ENCODE measurements around the gene IP6K3. TPM values are rescaled to one million over a fixed set of nuclear protein-coding genes. Genes with fewer than 3 reads are reported as not detected.

The IP6K3 gene

DNA sequence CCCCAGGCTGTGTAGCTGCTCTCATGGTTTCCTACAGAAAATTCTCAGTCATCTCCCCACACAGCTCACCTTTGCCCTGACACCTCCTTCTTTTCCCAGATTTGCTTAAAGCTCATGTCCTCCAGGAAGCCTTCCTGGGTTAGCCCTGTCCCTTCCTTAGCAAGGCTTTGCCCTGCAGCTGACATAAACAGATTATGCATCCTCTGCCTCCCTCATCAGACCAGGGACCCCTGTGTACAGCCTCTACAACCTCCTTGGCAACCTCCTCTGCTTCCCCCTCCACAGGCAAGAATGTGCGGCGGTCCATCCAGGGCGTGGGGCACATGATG is 75.0 kb downstream of the IP6K3 start:
- Histone ChIP-seq H3K4me3 (ENCODE audit: low read length in 2 of 2) (no peak overlapping the region), H2BK15ac (ENCODE audit: low read length) (no peak overlapping the region), H2BK5ac (ENCODE audit: low read length) (no peak overlapping the region), H3K4ac (ENCODE audit: low read length) (no peak overlapping the region), H2AFZ (ENCODE audit: low read length) (no peak overlapping the region), H3K27me3 (ENCODE audit: control insufficient read depth in 3 of 3, insufficient read depth in 3 of 3, low read depth in 1 of 3, low read length in 3 of 3) (no peaks in the 10 kb centered on the region), H4K8ac (ENCODE audit: low read depth, low read length) (no peak overlapping the region), H2BK120ac (ENCODE audit: low read depth, low read length) (no peak overlapping the region), H3K79me1 (ENCODE audit: low read depth, low read length) (no peaks in the 10 kb centered on the region), H3K14ac (ENCODE audit: low read length) (no peak overlapping the region), H3K27ac (replicated peaks; ENCODE audit: low read length) (no peak overlapping the region), H3K23ac (ENCODE audit: low read depth, low read length, poor library complexity) (peak overlapping the region; percentile 67), H4K91ac (ENCODE audit: low read depth, low read length, poor library complexity) (no peak overlapping the region), H3K18ac (ENCODE audit: low read length) (peak overlapping the region; percentile 42), H3K36me3 (replicated peaks in 1 of 2; ENCODE audit: control insufficient read depth in 2 of 2, insufficient read depth in 2 of 2, low read length in 2 of 2) (no peaks in the 10 kb centered on the region), H3K4me1 (ENCODE audit: control insufficient read depth in 2 of 2, insufficient read depth in 1 of 2, low read depth in 1 of 2, low read length in 2 of 2) (peaks cover 12 to 16% of the 10 kb centered on the region in 2 donors), H2BK12ac (ENCODE audit: low read length) (no peak overlapping the region), H3K4me2 (ENCODE audit: insufficient read depth, low read length, poor library complexity, severe bottlenecking) (no peak overlapping the region), H3K9me3 (replicated peaks in 1 of 2; ENCODE audit: control insufficient read depth in 2 of 2, insufficient read depth in 1 of 2, low read depth in 1 of 2, low read length in 2 of 2) (no peaks in the 10 kb centered on the region), H2AK5ac (ENCODE audit: low read depth, low read length) (peak overlapping the region; percentile 18), H3K9ac (ENCODE audit: low read depth, low read length, poor library complexity) (no peak overlapping the region)
- no peak for DNase-seq (ENCODE audit: low spot score)
- WGBS, 2 donors (ENCODE audit: extremely low coverage in 2 of 2, insufficient read length in 2 of 2, insufficient replicate concordance in 1 of 2), result no CpG with 5 or more reads among the region's 3 CpGs

Small RNA genes lying within 50 kb of the gene (small RNA-seq; reads per million reads assigned to genes)
- gene MIR3934 (ENCODE audit: insufficient read depth), result not detected
